WI38 (cell line): Measurements from ENCODE around the gene PGRMC1.
"Not testable (repeated sequence)": the region's sequence is repeated elsewhere in the genome, so short reads cannot be mapped to it uniquely, and the experiment has no call there.

ENCODE experiments used
- H3K4me3 ChIP-seq: 2 replicates; pipeline ENCODE4 v1.5.1; 2011; ENCODE audit warnings: low read depth, mild to moderate bottlenecking, control low read depth, low read length
- TF ChIP-seq, protein P1 (sequence below): IDR thresholded peaks from 2 replicates; pipeline ENCODE4 v1.5.1; 2012; ENCODE audit warnings: low read depth, mild to moderate bottlenecking, control low read depth, low read length

The PGRMC1 gene

DNA sequence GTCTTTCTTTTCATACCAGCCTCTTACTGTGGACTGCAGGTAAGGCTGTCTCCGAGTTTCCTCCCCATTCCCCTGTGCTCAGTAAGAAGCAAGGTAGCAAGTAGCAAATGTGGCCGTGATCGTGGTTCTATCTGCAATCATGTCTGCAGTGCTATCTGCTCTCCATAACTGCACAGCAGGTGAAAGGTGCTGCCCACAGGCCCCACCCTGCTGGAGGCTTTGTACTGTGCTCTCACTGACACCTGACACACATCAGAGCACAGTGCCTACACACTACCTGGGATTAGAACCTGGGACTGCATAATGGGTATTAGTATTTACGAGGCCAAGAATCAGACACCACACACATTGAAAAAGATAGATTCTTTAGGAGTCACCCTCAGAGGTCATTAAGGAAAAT lies 15.3 kb downstream of the PGRMC1 start:
- TF ChIP-seq, protein P1, sequence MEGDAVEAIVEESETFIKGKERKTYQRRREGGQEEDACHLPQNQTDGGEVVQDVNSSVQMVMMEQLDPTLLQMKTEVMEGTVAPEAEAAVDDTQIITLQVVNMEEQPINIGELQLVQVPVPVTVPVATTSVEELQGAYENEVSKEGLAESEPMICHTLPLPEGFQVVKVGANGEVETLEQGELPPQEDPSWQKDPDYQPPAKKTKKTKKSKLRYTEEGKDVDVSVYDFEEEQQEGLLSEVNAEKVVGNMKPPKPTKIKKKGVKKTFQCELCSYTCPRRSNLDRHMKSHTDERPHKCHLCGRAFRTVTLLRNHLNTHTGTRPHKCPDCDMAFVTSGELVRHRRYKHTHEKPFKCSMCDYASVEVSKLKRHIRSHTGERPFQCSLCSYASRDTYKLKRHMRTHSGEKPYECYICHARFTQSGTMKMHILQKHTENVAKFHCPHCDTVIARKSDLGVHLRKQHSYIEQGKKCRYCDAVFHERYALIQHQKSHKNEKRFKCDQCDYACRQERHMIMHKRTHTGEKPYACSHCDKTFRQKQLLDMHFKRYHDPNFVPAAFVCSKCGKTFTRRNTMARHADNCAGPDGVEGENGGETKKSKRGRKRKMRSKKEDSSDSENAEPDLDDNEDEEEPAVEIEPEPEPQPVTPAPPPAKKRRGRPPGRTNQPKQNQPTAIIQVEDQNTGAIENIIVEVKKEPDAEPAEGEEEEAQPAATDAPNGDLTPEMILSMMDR = no peak

DNA sequence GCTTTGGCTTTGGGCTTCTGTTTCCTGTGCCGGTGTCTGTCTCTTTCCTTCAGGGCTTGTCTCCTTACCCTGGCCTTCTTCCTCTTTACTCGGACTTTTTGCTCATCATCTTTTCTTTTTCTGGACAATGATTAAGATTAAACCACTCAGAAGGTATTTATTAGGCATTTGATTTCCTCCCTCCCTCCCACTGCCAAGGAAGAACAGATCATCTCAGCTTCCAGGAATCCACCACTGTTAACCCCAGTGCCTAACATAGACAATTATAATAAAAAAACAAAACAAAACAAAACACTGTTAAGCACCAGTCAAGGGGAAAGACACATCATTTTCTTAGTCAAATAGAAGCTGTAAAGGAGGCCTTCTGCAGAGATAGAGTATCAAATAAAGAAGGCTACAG lies 16.6 kb downstream of the PGRMC1 start:
- H3K4me3 ChIP-seq = no peak overlapping the region

More for the DNA sequence above, 15.3 kb downstream of the PGRMC1 start:
- H3K4me3 ChIP-seq = no peak overlapping the region

DNA sequence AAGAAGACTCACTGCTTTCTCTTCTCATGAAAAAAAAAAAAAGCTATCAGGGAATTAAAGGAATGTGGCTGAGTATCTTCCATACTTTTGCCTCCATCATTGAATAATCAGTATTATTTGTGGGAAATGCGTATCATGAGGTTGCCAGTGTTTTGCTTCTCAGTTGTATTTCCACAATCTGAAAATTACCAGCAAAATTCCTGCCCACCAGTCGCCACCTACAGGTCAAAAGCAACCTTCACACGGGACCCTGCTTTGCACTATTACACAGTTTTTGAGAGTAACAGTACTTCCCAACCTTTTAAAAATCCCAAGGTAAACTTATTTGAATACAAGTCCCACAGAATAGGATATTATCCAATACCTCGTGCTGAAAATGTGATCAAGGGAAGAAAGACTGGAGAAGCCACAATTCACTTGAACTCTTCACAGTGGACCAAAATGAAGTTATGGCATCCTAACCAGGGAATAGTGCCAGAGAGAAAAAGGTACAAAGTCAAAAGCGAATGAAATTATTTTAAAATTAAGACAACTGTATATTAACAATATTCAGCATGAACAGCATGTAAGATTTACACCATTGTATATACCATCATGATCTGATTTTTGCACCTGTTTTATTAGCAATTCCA lies 30.4 kb downstream of the PGRMC1 start:
- TF ChIP-seq, protein P1 = peak; percentile 76
- H3K4me3 ChIP-seq = no peak overlapping the region

More for the DNA sequence above, 16.6 kb downstream of the PGRMC1 start:
- TF ChIP-seq, protein P1 = no peak

DNA sequence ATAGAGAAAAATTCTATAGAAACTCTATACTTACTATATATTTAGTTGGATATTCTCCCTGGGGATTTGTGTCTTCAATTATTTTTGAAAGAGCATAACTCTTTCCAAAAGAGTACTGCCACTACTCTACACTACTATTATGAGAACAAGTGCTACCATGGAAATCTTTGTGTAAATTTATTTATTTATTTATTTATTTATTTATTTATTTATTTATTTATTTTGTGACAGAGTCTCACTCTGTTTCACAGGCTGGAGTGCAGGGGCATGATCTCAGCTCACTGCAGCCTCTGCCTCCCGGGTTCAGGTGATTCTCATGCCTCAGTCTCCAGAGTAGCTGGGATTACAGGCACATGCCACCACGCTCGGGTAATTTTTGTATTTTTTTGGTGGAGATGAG lies 31.0 kb downstream of the PGRMC1 start:
- H3K4me3 ChIP-seq = not testable (repeated sequence)

DNA sequence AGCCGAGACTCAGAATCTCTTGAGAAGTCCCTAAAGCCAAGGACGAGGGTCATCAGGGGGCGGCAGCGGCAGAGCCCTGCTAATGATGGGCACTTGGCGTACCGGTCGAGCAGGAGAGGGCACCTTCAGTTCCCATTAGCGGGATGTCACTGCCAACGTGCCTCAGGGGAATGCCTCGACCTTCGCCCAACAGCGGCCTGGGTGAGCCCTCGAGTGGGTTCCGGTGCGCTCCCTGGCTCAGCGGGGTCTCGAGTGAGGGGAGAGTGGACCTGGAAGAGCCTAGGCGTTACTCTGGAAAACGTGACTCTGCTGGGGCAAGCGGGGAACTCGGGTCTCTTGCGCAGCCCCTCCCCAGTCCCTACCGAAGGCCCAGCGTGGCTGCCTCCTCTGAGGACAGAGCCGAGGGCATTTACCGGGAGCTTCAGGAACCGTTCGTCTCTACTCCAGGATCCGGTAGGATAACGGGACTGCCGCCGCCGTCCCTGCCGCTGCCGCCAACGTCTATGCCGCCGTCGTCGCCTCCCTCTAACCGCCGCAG lies 36.9 kb downstream of the PGRMC1 start:
- TF ChIP-seq, protein P1 = no peak
- H3K4me3 ChIP-seq = no peak overlapping the region

DNA sequence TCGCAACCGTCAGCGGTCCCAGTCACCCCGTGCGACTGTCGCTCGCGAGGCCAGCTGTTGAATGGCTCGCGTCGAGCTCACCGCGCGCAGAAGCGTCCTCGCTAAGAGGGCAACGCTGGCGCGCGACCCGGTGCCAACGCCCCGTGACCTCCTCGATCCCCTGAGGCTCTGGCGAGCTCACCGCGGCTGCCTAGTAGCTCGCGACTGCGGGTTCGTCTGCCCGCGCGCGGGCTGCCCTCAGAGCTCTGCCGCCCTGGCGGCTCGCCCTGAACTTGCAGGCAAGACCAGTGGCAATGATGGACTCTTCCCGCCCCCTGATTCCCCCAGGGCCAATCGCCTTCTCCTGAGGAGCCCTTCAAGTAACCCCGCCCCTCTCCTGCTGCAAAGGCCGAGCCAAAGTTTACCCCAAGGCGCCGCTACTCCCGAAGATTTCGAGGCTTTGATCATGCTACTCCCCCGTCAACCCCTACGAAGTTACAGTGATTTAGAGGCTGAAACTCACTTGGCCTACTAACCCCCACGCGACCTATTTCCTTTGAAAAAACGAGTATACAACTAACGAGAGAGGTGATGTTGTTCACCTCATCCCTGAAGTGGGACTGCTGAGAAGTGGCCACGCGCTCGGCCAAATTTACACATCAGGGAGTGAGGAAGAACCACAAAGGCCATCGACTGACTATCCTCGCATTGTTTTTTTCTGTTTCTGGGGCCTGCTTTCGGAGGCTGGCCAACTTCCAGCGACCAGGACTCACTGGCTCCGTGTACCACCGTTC lies 37.5 kb downstream of the PGRMC1 start:
- TF ChIP-seq, protein P1 = no peak
- H3K4me3 ChIP-seq = no peak overlapping the region

DNA sequence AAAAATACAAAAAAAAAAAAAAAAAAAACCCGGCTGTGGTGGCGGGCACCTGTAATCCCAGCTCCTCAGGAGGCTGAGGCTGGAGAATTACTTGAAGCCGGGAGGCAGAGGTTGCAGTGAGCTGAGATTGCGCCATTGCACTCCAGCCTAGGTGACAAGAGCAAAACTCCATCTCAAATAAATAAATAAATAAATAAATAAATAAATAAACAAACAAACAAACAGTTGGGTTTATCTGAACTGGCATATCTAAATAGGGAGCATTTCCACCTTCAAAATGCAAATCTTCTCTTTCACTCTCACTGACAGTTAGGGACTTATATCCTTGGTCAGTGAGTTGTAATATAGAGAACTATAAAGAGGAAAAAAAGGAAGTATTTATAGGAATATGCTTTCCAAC lies 46.3 kb downstream of the PGRMC1 start:
- H3K4me3 ChIP-seq = not testable (repeated sequence)

DNA sequence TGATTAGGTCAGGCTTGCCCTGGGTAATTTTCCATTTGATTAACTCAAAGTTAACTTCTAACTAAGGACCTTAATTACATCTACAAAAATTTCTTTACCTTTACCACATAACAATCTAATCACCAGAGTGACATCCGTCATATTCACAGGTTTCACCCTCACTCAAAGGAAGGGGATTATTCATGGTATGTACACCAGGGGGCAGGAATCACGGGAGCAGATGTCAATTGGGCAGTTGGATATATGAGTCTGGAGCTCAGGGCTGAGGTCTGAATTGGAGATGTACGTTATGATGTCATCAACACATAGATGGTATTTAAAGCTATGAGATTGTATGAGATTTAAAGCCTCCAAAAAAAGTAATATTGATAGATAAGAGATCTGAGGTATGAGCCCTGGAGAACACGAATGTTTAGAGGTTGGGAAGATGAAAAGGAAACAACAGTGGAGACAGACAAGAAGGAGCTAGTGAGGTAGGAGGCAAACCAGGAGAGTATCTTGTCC lies 52.9 kb downstream of the PGRMC1 start:
- TF ChIP-seq, protein P1 = no peak
- no peak overlapping the region for H3K4me3 ChIP-seq
